Fibroblast of the aortic adventitia (primary cell): ENCODE results near the gene POSTN. TPM values are rescaled to one million over a fixed set of nuclear protein-coding genes. Genes with fewer than 3 reads are reported as not detected.
A peak's percentile ranks its signal among the peaks of the same experiment; 100 is the strongest.

Source experiments
- DNase-seq: peaks from one replicate; pipeline ENCODE4 v3.0.0-alpha.2; 2010; ENCODE audit warnings: low read depth
- H3K4me3 ChIP-seq: 2 replicates; pipeline ENCODE4 v1.5.1; 2011; ENCODE audit warnings: low read depth, mild to moderate bottlenecking, control low read depth, low read length, moderate library complexity
- CTCF ChIP-seq: IDR thresholded peaks from 2 replicates; pipeline ENCODE4 v1.5.1; 2011; ENCODE audit warnings: mild to moderate bottlenecking, low read length, control low read depth, inconsistent platforms; ENCODE audit not compliant: insufficient read depth
- total RNA-seq: library from RNA; depleted of rRNA; stranded (reverse); fragments of >200 nt; gene quantifications from 2 replicates; pipeline ENCODE4 v1.2.3, GENCODE V29; 2012; ENCODE audit warnings: low replicate concordance

POSTN gene
- total RNA-seq, 1 donor: 136 TPM

- no peak overlapping the region for H3K4me3 ChIP-seq
- no peak for DNase-seq
- TF ChIP-seq CTCF: no peak
Measured at GRCh38 chr13:37544995-37545394, 53.6 kb downstream of the POSTN start.

- H3K4me3 ChIP-seq: no peak overlapping the region
- DNase-seq: peak; percentile 65
- no peak for TF ChIP-seq CTCF
Measured at GRCh38 chr13:37539976-37540605, 58.5 kb downstream of the POSTN start.

- DNase-seq: no peak
Measured at GRCh38 chr13:37539170-37539569, 59.4 kb downstream of the POSTN start.

GRCh38 chr13:37535501-37535900 lies 63.1 kb downstream of the POSTN start:
- no peak overlapping the region for H3K4me3 ChIP-seq
- TF ChIP-seq CTCF: no peak
- no peak for DNase-seq

More at GRCh38 chr13:37539170-37539569, 59.4 kb downstream of the POSTN start:
- H3K4me3 ChIP-seq: no peak overlapping the region
- no peak for TF ChIP-seq CTCF

GRCh38 chr13:37534676-37535075 lies 63.9 kb downstream of the POSTN start:
- DNase-seq: no peak
- no peak overlapping the region for H3K4me3 ChIP-seq
- no peak for TF ChIP-seq CTCF

GRCh38 chr13:37534181-37534580 lies 64.4 kb downstream of the POSTN start:
- TF ChIP-seq CTCF: no peak
- no peak overlapping the region for H3K4me3 ChIP-seq
- peak; percentile 88 for DNase-seq

- no peak for TF ChIP-seq CTCF
- H3K4me3 ChIP-seq: no peak overlapping the region
- peak; percentile 88 for DNase-seq
Measured at GRCh38 chr13:37531049-37531448, 67.5 kb downstream of the POSTN start.
